ENCODE results near the gene LHX5. TPM values are rescaled to one million over a fixed set of nuclear protein-coding genes. Genes with fewer than 3 reads are reported as not detected.

The LHX5 gene
- total and polyA plus RNA-seq, 4 donors: not detected

DNA sequence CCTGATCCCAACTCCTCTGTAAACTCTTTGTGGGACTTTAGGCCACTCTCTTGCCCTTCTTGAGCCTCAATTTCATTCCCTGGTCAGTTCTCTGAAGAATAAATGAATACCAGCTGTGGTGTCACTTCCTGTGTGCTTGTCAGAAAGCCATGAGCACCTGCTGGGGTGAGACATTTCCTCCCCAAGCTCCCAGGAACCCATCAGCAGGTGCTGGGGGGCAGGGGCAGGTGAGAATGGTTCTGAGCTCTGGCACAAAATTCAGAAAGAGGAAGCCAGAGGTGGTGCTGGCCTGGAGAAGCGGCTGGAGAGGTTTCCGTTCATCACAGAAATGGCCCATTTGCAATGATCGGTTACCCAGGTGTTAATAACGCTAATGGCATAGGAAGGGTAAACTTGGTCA lies 14.9 kb downstream of the LHX5 start:
- H3K4me3 ChIP-seq: no peak overlapping the region
- TF ChIP-seq, protein P1, sequence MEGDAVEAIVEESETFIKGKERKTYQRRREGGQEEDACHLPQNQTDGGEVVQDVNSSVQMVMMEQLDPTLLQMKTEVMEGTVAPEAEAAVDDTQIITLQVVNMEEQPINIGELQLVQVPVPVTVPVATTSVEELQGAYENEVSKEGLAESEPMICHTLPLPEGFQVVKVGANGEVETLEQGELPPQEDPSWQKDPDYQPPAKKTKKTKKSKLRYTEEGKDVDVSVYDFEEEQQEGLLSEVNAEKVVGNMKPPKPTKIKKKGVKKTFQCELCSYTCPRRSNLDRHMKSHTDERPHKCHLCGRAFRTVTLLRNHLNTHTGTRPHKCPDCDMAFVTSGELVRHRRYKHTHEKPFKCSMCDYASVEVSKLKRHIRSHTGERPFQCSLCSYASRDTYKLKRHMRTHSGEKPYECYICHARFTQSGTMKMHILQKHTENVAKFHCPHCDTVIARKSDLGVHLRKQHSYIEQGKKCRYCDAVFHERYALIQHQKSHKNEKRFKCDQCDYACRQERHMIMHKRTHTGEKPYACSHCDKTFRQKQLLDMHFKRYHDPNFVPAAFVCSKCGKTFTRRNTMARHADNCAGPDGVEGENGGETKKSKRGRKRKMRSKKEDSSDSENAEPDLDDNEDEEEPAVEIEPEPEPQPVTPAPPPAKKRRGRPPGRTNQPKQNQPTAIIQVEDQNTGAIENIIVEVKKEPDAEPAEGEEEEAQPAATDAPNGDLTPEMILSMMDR (IDR thresholded peaks at IDR 0.05; ENCODE audit: control extremely low read depth, extremely low read depth): no peak
- H3K9me3 ChIP-seq (ENCODE audit: control insufficient read depth in 4 of 4, insufficient read depth in 3 of 4, low read length in 3 of 4): no peaks in the 10 kb centered on the region
- H3K27ac ChIP-seq (ENCODE audit: low read depth in 1 of 2, low read length in 1 of 2): no peak overlapping the region
- ATAC-seq (ENCODE audit: insufficient read depth, low FRiP score) (no peak), DNase-seq (no peak)
- H3K4me1 ChIP-seq (ENCODE audit: control insufficient read depth in 5 of 5, insufficient read depth in 5 of 5, low read length in 5 of 5): no peaks in the 10 kb centered on the region
- 44 to 52% methylated on average over 4 of the region's 4 CpGs for WGBS, 2 donors
- H3K36me3 ChIP-seq (ENCODE audit: control insufficient read depth in 4 of 4, insufficient read depth in 4 of 4, low read length in 4 of 4): no peaks in the 10 kb centered on the region
- peaks cover 8 to 59% (median 27%) of the 10 kb centered on the region in 3 donors for H3K27me3 ChIP-seq (ENCODE audit: control insufficient read depth in 3 of 3, insufficient read depth in 3 of 3, low read length in 2 of 3)
- no peak overlapping the region for H3K9ac ChIP-seq (ENCODE audit: insufficient read depth in 1 of 2, low read length in 2 of 2)

GRCh38 chr12:113456199-113456598 lies 15.5 kb downstream of the LHX5 start:
- no peak overlapping the region for H3K4me3 ChIP-seq
- DNase-seq: no peak
- TF ChIP-seq, protein P1 (IDR thresholded peaks at IDR 0.05; ENCODE audit: control extremely low read depth, extremely low read depth): no peak
- H3K9me3 ChIP-seq (ENCODE audit: control insufficient read depth in 4 of 4, insufficient read depth in 3 of 4, low read length in 3 of 4): no peaks in the 10 kb centered on the region
- H3K27me3 ChIP-seq (ENCODE audit: control insufficient read depth in 3 of 3, insufficient read depth in 3 of 3, low read length in 2 of 3): peaks cover 8 to 53% (median 21%) of the 10 kb centered on the region in 3 donors
- no peak overlapping the region for H3K27ac ChIP-seq (ENCODE audit: low read depth in 1 of 2, low read length in 1 of 2)
- no peaks in the 10 kb centered on the region for H3K36me3 ChIP-seq (ENCODE audit: control insufficient read depth in 4 of 4, insufficient read depth in 4 of 4, low read length in 4 of 4)
- no peak for ATAC-seq (ENCODE audit: insufficient read depth, low FRiP score)
- WGBS, 2 donors: 71 to 79% methylated on average over 2 of the region's 2 CpGs
- no peaks in the 10 kb centered on the region for H3K4me1 ChIP-seq (ENCODE audit: control insufficient read depth in 5 of 5, insufficient read depth in 5 of 5, low read length in 5 of 5)
- no peak overlapping the region for H3K9ac ChIP-seq (ENCODE audit: insufficient read depth in 1 of 2, low read length in 2 of 2)

DNA sequence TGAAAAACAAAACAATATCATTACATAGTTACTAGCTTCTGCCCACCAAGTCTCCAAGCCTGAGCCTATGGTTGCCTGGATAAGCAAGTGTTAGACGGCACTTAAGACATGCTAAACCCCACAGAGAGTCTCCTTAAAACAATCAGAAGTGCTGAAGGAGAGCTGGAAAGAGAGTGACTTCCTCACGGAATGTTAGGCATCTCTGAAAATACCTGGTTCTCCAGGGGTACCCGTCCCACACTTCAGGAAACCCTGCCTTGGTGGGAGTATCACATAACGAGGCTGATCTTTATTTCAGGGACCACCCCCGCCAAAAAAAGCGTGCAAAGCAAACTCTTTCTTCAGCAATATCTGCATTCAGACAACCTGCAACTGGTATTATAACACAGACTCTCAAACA lies 18.3 kb downstream of the LHX5 start:
- TF ChIP-seq, protein P1 (IDR thresholded peaks at IDR 0.05; ENCODE audit: control extremely low read depth, extremely low read depth): no peak
- H3K27ac ChIP-seq (ENCODE audit: low read depth in 1 of 2, low read length in 1 of 2): no peak overlapping the region
- no peak overlapping the region for H3K9ac ChIP-seq (ENCODE audit: insufficient read depth in 1 of 2, low read length in 2 of 2)
- H3K27me3 ChIP-seq (ENCODE audit: control insufficient read depth in 3 of 3, insufficient read depth in 3 of 3, low read length in 2 of 3): peaks cover 8 to 32% (median 14%) of the 10 kb centered on the region in 3 donors
- no peak overlapping the region for H3K4me3 ChIP-seq
- H3K4me1 ChIP-seq (ENCODE audit: control insufficient read depth in 5 of 5, insufficient read depth in 5 of 5, low read length in 5 of 5): no peaks in the 10 kb centered on the region
- no peak for DNase-seq
- no peaks in the 10 kb centered on the region for H3K9me3 ChIP-seq (ENCODE audit: control insufficient read depth in 4 of 4, insufficient read depth in 3 of 4, low read length in 3 of 4)
- no peak for ATAC-seq (ENCODE audit: insufficient read depth, low FRiP score)
- 30 to 44% methylated on average over 6 of the region's 6 CpGs for WGBS, 2 donors
- no peaks in the 10 kb centered on the region for H3K36me3 ChIP-seq (ENCODE audit: control insufficient read depth in 4 of 4, insufficient read depth in 4 of 4, low read length in 4 of 4)

GRCh38 chr12:113452458-113452857 lies 19.2 kb downstream of the LHX5 start:
- H3K9me3 ChIP-seq (ENCODE audit: control insufficient read depth in 4 of 4, insufficient read depth in 3 of 4, low read length in 3 of 4): peaks cover 0 to 3% (median 0%) of the 10 kb centered on the region in 4 donors
- no peak for ATAC-seq (ENCODE audit: insufficient read depth, low FRiP score)
- H3K4me3 ChIP-seq: no peak overlapping the region
- no peaks in the 10 kb centered on the region for H3K36me3 ChIP-seq (ENCODE audit: control insufficient read depth in 4 of 4, insufficient read depth in 4 of 4, low read length in 4 of 4)
- no peak for DNase-seq
- TF ChIP-seq, protein P1 (IDR thresholded peaks at IDR 0.05; ENCODE audit: control extremely low read depth, extremely low read depth): no peak
- 97 to 100% methylated on average over 2 of the region's 2 CpGs for WGBS, 2 donors
- H3K27me3 ChIP-seq (ENCODE audit: control insufficient read depth in 3 of 3, insufficient read depth in 3 of 3, low read length in 2 of 3): peaks cover 4 to 29% (median 14%) of the 10 kb centered on the region in 3 donors
- no peak overlapping the region for H3K27ac ChIP-seq (ENCODE audit: low read depth in 1 of 2, low read length in 1 of 2)
- no peak overlapping the region for H3K9ac ChIP-seq (ENCODE audit: insufficient read depth in 1 of 2, low read length in 2 of 2)
- no peaks in the 10 kb centered on the region for H3K4me1 ChIP-seq (ENCODE audit: control insufficient read depth in 5 of 5, insufficient read depth in 5 of 5, low read length in 5 of 5)
